Urinary bladder (tissue), 4 donors: Measurements from ENCODE around the gene KANSL1. TPM values are rescaled to one million over a fixed set of nuclear protein-coding genes. Genes with fewer than 3 reads are reported as not detected.
"Not testable (repeated sequence)": the region's sequence is repeated elsewhere in the genome, so short reads cannot be mapped to it uniquely, and the experiment has no call there.

Source experiments
- DNase-seq: peaks from one replicate; pipeline ENCODE4 v3.0.0-alpha.2; 2015; ENCODE audit errors: extremely low spot score
- H3K27ac ChIP-seq: one replicate; pipeline ENCODE4 v1.5.1; 2013; ENCODE audit warnings: low read depth, mild to moderate bottlenecking, moderate library complexity
- H3K36me3 ChIP-seq: one replicate; pipeline ENCODE4 v1.6.1; 2013; ENCODE audit warnings: mild to moderate bottlenecking, moderate library complexity; ENCODE audit not compliant: insufficient read depth
- H3K4me1 ChIP-seq: one replicate; pipeline ENCODE4 v1.6.1; 2013; ENCODE audit warnings: mild to moderate bottlenecking, moderate library complexity; ENCODE audit not compliant: insufficient read depth
- H3K4me3 ChIP-seq: one replicate; pipeline ENCODE4 v1.5.1; 2013; ENCODE audit warnings: low read depth, low read length
- whole genome bisulfite sequencing: extraction: QIAGEN DNeasy Blood & Tissue Kit; methylation state at CpG from one replicate; pipeline ENCODE4 v1.1.7; 2013; 5-methylcytosine and 5-hydroxymethylcytosine counted together
- polyA plus RNA-seq: library from polyadenylated mRNA; stranded (reverse); fragments of 200-250 nt; gene quantifications from one replicate; pipeline ENCODE4 v1.2.3, GENCODE V29; 2013
- total RNA-seq: library from RNA; depleted of rRNA; stranded (reverse); fragments of >200 nt; gene quantifications from one replicate; pipeline ENCODE4 v1.2.3, GENCODE V29; 2014
- donor health status: healthy with polysubstance abuse.
- donor health status: healthy.

KANSL1 gene
- total and polyA plus RNA-seq, 2 donors = 22.4 to 146 TPM

DNA sequence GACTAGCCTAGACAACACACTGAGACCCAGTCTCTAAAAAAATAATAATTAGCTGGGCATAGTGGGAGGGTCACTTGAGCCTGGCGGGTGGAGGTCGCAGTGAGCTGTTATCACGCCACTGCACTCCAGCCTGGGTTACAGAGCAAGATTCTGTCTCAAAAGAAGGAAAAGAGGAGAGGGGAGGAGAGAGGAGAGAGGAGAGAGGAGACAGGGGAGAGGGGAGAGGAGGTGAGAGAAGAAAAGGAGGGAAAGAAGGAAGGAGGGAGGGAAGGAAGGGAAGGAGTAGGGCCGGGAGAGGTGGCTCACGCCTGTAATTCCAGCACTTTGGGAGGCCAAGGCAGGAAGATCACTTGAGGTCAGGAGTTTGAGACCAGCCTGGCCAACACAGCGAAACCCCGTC is 9.8 kb downstream of the KANSL1 start:
- not testable (repeated sequence) for H3K36me3 ChIP-seq, DNase-seq, H3K4me1 ChIP-seq, H3K4me3 ChIP-seq, H3K27ac ChIP-seq
- WGBS = 89% methylated on average over 7 of the region's 7 CpGs

DNA sequence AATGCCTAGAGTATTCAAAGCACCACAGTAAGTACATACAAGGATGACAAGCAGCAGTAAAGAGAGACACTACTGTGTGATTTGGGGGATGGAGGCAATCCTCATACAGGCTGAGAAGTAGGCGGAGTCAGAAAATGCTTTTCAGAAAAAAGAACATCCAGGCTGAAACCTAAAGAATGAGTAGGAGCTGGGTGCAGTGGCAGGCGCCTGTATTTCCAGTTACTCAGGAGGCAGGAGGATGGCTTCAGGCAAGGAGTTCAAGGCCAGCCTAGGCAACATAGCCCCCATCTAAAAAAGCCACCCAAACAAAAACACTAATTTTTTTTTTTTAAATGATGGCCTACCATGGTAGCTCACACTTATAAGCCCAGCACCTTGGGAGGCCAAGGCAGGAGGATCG is 10.3 kb downstream of the KANSL1 start:
- H3K4me1 ChIP-seq = peaks cover 1% of the 10 kb centered on the region
- no peak overlapping the region for H3K4me3 ChIP-seq
- H3K27ac ChIP-seq = no peak overlapping the region
- no peaks in the 10 kb centered on the region for H3K36me3 ChIP-seq
- no peak for DNase-seq
- WGBS = 85% methylated on average over 3 of the region's 3 CpGs

DNA sequence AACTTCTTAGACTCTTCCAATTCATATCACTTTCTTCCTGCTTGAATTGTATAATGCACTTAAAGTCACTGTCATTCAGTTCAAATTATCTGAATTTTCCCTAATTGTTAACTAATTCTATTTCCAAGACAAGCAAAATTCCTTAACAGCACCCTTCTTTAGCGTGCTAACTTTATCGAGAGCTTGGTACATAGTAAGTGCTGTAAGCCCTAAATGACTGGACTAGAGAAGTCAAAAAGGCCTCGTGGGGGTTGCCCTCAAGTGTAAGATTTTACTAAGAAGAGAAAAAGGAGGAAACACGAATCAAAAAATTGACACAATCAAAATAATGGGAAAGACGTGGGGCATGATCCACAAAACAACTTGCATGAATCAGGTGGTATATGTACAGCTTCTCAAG is 11.3 kb downstream of the KANSL1 start:
- Histone ChIP-seq H3K4me1 (peaks cover 2% of the 10 kb centered on the region), H3K4me3 (no peak overlapping the region), H3K27ac (no peak overlapping the region), H3K36me3 (no peaks in the 10 kb centered on the region)
- WGBS = 68% methylated on average over 5 of the region's 5 CpGs
- no peak for DNase-seq

DNA sequence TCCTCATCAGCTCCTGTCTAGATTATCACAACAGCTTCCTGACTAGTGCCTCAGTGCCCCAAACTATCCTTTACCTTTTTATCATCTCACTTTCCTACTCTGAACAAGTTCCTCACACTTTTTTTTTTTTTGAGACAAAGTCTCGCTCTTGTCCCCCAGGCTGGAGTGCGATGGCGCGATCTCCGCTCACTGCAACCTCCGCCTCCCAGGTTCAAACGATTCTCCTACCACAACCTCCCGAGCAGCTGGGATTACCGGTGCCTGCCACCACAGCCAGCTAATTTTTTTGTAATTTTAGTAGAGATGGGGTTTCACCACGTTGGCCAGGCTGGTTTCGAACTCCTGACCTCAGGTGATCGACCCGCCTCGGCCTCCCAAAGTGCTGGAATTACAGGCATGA is 11.9 kb downstream of the KANSL1 start:
- H3K27ac ChIP-seq, H3K4me3 ChIP-seq, H3K4me1 ChIP-seq, DNase-seq, H3K36me3 ChIP-seq: not testable (repeated sequence)
- 92% methylated on average over 14 of the region's 14 CpGs for WGBS

DNA sequence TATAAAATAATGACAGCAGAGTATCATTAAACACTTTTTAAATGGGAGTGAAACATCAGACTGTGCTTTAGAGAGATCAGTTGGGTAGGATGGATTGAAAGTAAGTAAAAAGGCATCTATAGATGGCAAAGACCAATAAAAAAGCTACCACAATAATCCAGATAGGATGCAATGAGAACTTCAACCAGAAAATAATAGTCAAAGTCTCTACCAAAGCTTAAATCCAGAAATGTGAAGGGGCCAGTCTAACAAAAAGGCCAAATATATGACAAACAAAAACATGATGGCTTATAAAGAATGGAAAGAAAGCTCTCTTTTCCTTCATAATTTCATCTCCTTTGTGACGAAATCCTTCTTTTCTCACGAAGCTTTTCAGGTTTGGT is 12.3 kb downstream of the KANSL1 start:
- 72% methylated on average over 2 of the region's 2 CpGs for WGBS

DNA sequence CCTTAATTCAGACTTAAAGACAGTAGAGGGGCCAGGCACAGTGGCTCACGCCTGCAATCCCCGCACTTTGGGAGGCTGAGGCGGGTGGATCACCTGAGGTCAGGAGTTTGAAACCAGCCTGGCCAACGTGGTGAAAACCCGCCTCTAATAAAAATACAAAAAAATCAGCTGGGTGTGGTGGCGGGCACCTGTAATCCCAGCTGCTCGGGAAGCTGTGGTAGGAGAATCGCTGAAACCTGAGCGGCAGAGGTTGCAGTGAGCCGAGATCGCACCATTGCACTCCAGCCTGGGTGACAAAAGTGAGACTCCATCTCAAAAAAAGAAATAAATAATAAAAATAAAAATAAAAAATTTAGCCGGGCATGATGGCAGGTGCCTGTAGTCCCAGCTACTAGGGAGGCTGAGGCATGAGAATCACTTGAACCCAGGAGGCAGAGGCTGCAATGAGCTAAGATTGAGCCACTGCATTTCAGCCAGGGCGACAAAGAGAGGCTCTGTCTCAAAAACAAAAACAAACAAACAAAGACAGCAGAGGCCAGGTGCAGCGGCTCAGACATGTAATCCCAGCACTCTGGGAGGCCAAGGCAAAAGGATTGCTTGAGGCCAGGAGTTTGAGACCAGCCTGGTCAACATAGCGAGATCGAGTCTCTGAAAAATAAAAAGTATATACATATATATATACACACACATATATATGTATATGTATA is 12.9 kb downstream of the KANSL1 start:
- H3K27ac ChIP-seq, H3K4me1 ChIP-seq, H3K4me3 ChIP-seq, DNase-seq, H3K36me3 ChIP-seq: not testable (repeated sequence)
- WGBS = 93% methylated on average over 16 of the region's 16 CpGs

More for the DNA sequence above, 12.3 kb downstream of the KANSL1 start:
- no peak overlapping the region for H3K4me3 ChIP-seq
- no peaks in the 10 kb centered on the region for H3K36me3 ChIP-seq
- H3K4me1 ChIP-seq = peaks cover 2% of the 10 kb centered on the region
- H3K27ac ChIP-seq = no peak overlapping the region
- no peak for DNase-seq

DNA sequence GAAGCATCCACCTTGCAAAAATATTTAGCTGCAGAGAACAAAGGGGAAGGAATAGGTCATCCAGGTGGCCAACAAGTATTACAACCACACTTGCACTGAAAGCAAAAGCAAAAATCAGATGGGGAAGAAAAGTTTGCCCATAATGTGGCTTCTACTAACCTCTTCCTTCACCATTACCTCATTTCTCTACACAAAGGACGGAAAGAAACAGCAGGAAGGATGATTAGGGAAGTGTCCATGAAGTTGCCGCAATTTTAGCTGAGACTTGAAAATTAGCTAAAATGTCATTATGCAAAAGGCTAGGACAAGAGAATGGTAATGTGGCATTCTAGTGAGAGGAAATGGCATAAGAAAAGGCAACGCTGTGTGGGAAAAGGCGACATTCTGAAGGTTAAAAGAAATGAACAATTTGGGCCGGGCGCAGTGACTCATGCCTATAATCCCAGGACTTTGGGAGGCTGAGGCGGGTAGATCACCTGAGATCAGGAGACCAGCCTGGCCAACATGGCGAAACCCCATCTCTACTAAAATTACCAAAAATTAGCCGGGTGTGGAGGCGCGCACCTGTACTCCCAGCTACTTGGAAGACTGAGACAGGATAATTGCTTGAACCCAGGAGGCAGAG is 13.7 kb downstream of the KANSL1 start:
- Histone ChIP-seq H3K27ac (no peak overlapping the region), H3K4me1 (peaks cover 2% of the 10 kb centered on the region), H3K36me3 (no peaks in the 10 kb centered on the region), H3K4me3 (no peak overlapping the region)
- WGBS = 88% methylated on average over 11 of the region's 11 CpGs
- no peak for DNase-seq

DNA sequence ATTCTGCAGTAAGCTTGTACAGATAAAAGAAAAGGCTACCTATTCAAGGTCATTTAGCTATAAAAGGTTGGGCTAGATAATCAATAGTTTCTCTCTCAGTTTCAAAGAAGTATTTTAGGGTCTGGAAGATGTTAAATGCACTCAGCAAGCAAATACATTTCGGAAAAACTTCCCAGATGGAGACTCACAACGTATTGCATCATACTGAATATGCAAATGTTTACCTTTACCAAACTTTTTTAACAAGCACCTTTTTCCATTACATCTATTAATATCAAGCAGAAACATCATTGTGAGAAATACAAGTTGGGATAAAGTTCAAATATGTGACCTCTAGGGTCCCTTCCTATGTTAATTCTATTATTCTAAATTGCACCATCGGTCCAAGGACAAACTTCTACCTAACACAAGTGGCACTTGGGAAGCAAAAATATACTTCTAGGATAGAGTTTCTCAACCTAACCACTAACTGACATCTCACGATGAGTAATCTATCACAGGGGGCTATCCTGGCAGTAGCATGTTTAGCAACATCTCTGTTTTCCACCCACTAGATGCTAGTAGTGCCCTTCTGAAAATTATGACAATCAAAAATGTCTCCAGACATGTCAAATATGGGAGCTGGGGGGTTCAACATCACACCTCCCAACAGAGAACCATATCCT is 14.5 kb downstream of the KANSL1 start:
- Histone ChIP-seq H3K4me3 (no peak overlapping the region), H3K27ac (no peak overlapping the region), H3K4me1 (peaks cover 2% of the 10 kb centered on the region), H3K36me3 (no peaks in the 10 kb centered on the region)
- 69% methylated on average over 4 of the region's 4 CpGs for WGBS
- DNase-seq = no peak

DNA sequence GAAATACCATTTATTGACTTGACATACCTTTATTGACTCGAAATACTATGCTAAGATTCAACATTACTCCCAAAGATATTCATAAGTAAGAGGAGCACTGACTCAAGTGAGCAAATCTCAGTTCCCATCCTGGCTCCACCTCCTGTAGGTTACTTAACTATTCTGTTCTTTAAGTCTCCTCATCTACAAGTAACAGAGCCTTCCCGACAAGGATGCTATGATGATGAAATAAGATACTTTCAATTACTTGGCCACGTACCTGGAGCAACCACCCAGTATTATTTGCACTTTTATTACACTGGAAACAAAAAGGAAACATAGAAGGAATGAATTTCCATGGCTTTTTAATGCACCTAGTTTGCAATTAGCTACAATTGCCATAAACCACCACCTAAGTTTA is 16.3 kb downstream of the KANSL1 start:
- Histone ChIP-seq H3K4me3 (no peak overlapping the region), H3K36me3 (no peaks in the 10 kb centered on the region), H3K27ac (no peak overlapping the region), H3K4me1 (peaks cover 2% of the 10 kb centered on the region)
- no peak for DNase-seq
- WGBS = 82% methylated on average over 3 of the region's 3 CpGs

DNA sequence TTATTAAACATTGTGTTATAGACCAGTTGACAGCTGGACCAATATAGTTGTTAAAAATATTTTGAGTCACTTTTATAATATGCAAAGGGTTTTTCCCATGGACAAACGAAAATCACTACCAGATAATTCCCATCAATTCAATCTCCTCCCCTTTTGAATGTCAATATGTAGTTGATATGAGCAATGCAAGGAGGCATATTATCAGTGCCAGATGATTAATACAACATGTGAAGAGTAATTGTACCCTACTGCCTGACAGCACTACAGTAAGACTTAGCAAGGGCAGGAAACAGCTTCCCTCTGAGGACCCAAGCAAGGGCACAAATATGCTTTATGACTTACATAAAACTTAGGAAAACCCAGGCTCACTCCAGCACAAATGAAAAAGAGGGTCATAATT is 17.3 kb downstream of the KANSL1 start:
- no peak for DNase-seq
- Histone ChIP-seq H3K36me3 (no peaks in the 10 kb centered on the region), H3K27ac (no peak overlapping the region), H3K4me1 (peaks cover 2% of the 10 kb centered on the region), H3K4me3 (no peak overlapping the region)
- 20% methylated on average over 1 of the region's 1 CpG for WGBS

DNA sequence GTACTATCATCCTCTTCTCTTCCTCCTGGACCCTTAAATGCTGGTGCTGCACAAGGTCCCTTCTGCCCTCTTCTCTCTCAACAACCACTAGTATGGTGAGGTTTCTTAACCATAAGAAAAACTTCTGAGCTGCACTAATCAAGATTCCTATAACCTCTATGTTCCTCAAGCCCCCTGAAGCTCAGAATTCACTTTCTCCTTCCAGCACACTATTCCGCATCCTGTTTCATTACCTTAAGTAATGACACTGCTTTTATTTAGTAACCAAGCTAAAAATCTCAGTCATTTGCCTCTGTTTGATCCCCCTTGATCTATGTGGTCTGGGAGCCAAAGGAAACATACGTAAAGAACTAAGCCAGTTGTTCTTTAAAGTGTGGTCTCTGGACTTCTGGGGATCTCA is 20.1 kb downstream of the KANSL1 start:
- no peak overlapping the region for H3K27ac ChIP-seq
- H3K4me1 ChIP-seq = peaks cover 2% of the 10 kb centered on the region
- H3K4me3 ChIP-seq = no peak overlapping the region
- DNase-seq = no peak
- H3K36me3 ChIP-seq = no peaks in the 10 kb centered on the region
- 86% methylated on average over 2 of the region's 2 CpGs for WGBS

DNA sequence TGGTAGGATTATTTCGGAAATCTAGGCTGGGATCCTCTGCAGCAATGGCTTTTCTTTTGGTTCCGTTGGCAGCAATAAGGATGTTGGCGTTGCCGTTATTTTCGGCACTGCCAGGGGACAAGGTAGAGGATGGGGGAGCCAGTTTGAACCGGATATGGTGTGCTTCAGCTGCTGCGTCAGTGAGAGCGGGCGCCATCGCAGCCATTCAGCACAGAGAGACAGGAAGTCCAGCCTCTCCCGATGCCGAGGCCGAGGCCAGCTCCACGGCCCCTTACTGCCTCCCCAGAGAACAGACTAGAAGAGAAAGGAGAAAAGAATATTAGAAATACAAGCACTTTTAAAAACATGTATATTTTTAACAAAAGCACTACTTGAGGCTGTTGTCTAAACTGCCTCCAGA is 21.3 kb downstream of the KANSL1 start:
- H3K27ac ChIP-seq = no peak overlapping the region
- WGBS = 89% methylated on average over 14 of the region's 14 CpGs
- no peak for DNase-seq
- H3K4me3 ChIP-seq = no peak overlapping the region
- no peaks in the 10 kb centered on the region for H3K36me3 ChIP-seq
- peaks cover under 1% of the 10 kb centered on the region for H3K4me1 ChIP-seq

DNA sequence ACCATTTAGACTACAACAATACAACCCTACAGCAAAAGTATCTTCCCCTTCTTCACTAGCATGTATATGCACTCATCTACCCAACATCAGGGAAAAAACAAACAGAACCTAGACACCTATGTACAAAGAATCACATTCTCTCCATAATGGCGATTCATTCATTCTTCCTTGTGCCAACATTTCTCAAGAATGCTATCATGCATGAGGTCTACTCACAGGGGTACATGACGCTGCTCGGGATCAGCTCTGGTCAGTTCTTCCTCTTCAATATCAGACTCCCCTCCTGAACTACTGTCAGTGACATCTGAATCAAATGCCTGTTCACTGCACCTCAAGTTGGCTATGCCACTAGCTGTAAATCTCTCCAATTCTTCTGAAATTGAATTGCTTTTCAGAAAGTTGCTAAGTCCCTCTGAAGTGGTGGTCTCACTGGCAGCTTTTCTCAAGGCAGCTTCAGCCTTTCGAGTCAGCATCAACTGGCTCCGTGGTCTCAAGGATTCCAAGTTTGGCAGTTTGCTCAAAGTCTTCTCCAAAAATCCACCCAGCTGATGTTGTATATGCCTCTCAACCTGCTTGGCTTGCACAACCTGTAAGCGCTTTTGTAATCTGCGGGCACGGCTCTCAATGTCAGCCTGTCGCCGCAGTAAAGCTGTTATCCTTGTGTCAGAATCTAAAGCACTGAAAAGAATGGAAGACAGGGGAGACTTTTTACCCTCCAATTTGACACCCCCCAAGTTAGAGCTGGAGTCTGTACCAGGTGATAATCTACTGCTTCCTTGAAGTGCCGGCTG is 22.4 kb downstream of the KANSL1 start:
- Histone ChIP-seq H3K27ac (no peak overlapping the region), H3K36me3 (no peaks in the 10 kb centered on the region), H3K4me1 (no peaks in the 10 kb centered on the region), H3K4me3 (no peak overlapping the region)
- no peak for DNase-seq
- WGBS = 93% methylated on average over 11 of the region's 11 CpGs
